H9 (cell line): ENCODE results near the gene NCAPG. TPM values are rescaled to one million over a fixed set of nuclear protein-coding genes. Genes with fewer than 3 reads are reported as not detected.

Source experiments
- DNase-seq: peaks from one replicate; pipeline ENCODE4 v3.0.0-alpha.2; 2017
- H2AFZ ChIP-seq: one replicate; pipeline ENCODE4 v1.6.1; 2013; ENCODE audit warnings: mild to moderate bottlenecking, low read length, control low read depth, moderate library complexity
- H2AK5ac ChIP-seq: 2 replicates; pipeline ENCODE4 v1.6.1; 2013; ENCODE audit warnings: low read length, control low read depth, mixed read lengths; ENCODE audit not compliant: insufficient read length
- H2BK120ac ChIP-seq: one replicate; pipeline ENCODE4 v1.6.1; 2013; ENCODE audit warnings: low read depth, mild to moderate bottlenecking, low read length, control low read depth, inconsistent platforms; ENCODE audit not compliant: poor library complexity, severe bottlenecking
- H2BK12ac ChIP-seq: 2 replicates; pipeline ENCODE4 v1.6.1; 2013; ENCODE audit warnings: low read length, control low read depth, mixed read lengths, low read depth; ENCODE audit not compliant: insufficient read length
- H2BK15ac ChIP-seq: 2 replicates; pipeline ENCODE4 v1.6.1; 2013; ENCODE audit warnings: low read depth, low read length, control low read depth
- H2BK20ac ChIP-seq: one replicate; pipeline ENCODE4 v1.6.1; 2013; ENCODE audit warnings: low read depth, mild to moderate bottlenecking, low read length, control low read depth, inconsistent platforms; ENCODE audit not compliant: poor library complexity, severe bottlenecking
- H2BK5ac ChIP-seq: 2 replicates; pipeline ENCODE4 v1.6.1; 2013; ENCODE audit warnings: low read length, control low read depth, mixed read lengths; ENCODE audit not compliant: insufficient read length
- H3K14ac ChIP-seq: 2 replicates; pipeline ENCODE4 v1.6.1; 2013; ENCODE audit warnings: low read length, control low read depth; ENCODE audit not compliant: insufficient read depth
- H3K18ac ChIP-seq: 2 replicates; pipeline ENCODE4 v1.6.1; 2013; ENCODE audit warnings: low read depth, mild to moderate bottlenecking, mixed read lengths, low read length, control low read depth; ENCODE audit not compliant: insufficient read length
- H3K23ac ChIP-seq: 2 replicates; pipeline ENCODE4 v1.6.1; 2013; ENCODE audit warnings: low read length, control low read depth, mixed read lengths, low read depth; ENCODE audit not compliant: insufficient read length
- H3K23me2 ChIP-seq: 2 replicates; pipeline ENCODE4 v1.6.1; 2013; ENCODE audit warnings: low read depth, mild to moderate bottlenecking, mixed read lengths, low read length, control low read depth; ENCODE audit not compliant: insufficient read length, poor library complexity, severe bottlenecking
- H3K27ac ChIP-seq: 2 replicates; pipeline ENCODE4 v1.5.1; 2013; ENCODE audit warnings: low read length, control low read depth, mixed read lengths, low read depth; ENCODE audit not compliant: insufficient read length
- H3K27me3 ChIP-seq: 2 replicates; pipeline ENCODE4 v1.6.1; 2013; ENCODE audit warnings: low read length, control low read depth, inconsistent platforms; ENCODE audit not compliant: insufficient read depth
- H3K4ac ChIP-seq: 2 replicates; pipeline ENCODE4 v1.6.1; 2013; ENCODE audit warnings: low read depth, mild to moderate bottlenecking, control low read depth, inconsistent platforms, low read length, moderate library complexity
- H3K4me1 ChIP-seq: 2 replicates; pipeline ENCODE4 v1.6.1; 2013; ENCODE audit warnings: low read length, control low read depth, inconsistent platforms; ENCODE audit not compliant: insufficient read depth
- H3K4me2 ChIP-seq: 2 replicates; pipeline ENCODE4 v1.6.1; 2013; ENCODE audit warnings: low read length, control low read depth, mixed read lengths; ENCODE audit not compliant: insufficient read length, insufficient read depth
- H3K56ac ChIP-seq: 2 replicates; pipeline ENCODE4 v1.6.1; 2013; ENCODE audit warnings: low read depth, mild to moderate bottlenecking, mixed read lengths, low read length, control low read depth; ENCODE audit not compliant: insufficient read length
- H3K79me1 ChIP-seq: 2 replicates; pipeline ENCODE4 v1.6.1; 2013; ENCODE audit warnings: low read depth, mild to moderate bottlenecking, moderate library complexity, low read length, control low read depth, inconsistent platforms; ENCODE audit not compliant: insufficient read depth, poor library complexity, severe bottlenecking
- H3K79me2 ChIP-seq: 2 replicates; pipeline ENCODE4 v1.6.1; 2013; ENCODE audit warnings: low read length, control low read depth, inconsistent platforms; ENCODE audit not compliant: insufficient read depth
- H3K9ac ChIP-seq: 2 replicates; pipeline ENCODE4 v1.6.1; 2013; ENCODE audit warnings: low read length, control low read depth, mixed read lengths; ENCODE audit not compliant: insufficient read length; ENCODE audit errors: extremely low read depth
- H3K9me3 ChIP-seq: one replicate; pipeline ENCODE4 v1.6.1; 2013; ENCODE audit warnings: low read depth, low read length, inconsistent platforms; ENCODE audit not compliant: control insufficient read depth
- H3T11ph ChIP-seq: one replicate; pipeline ENCODE4 v1.6.1; 2013; ENCODE audit warnings: mild to moderate bottlenecking, low read length, control low read depth, inconsistent platforms
- H4K20me1 ChIP-seq: one replicate; pipeline ENCODE4 v1.6.1; 2013; ENCODE audit not compliant: control insufficient read depth, insufficient read length, insufficient read depth
- H4K5ac ChIP-seq: 2 replicates; pipeline ENCODE4 v1.6.1; 2013; ENCODE audit warnings: low read depth, mild to moderate bottlenecking, mixed read lengths, low read length, control low read depth; ENCODE audit not compliant: insufficient read length
- H4K8ac ChIP-seq: replicated peaks from 2 replicates; pipeline ENCODE4 v1.6.1; 2013; ENCODE audit warnings: low read length, control low read depth, mixed read lengths, low read depth; ENCODE audit not compliant: insufficient read length
- H4K91ac ChIP-seq: 2 replicates; pipeline ENCODE4 v1.6.1; 2013; ENCODE audit warnings: low read depth, mild to moderate bottlenecking, moderate library complexity, mixed read lengths, low read length, control low read depth; ENCODE audit not compliant: insufficient read length
- H3K27ac Mint-ChIP-seq, 3 experiments: 2 replicates in 2 of 3; 3 replicates in 1 of 3; pipeline ENCODE4 v1.8.0; 2020 to 2021; ENCODE audit warnings: mixed read lengths in 3 of 3, mild to moderate bottlenecking in 1 of 3, moderate library complexity in 1 of 3
- H3K27me3 Mint-ChIP-seq: 2 replicates; pipeline ENCODE4 v1.8.0; 2021; ENCODE audit warnings: low read depth, mild to moderate bottlenecking, moderate library complexity, mixed read lengths
- H3K36me3 Mint-ChIP-seq, 3 experiments: 2 replicates in 2 of 3; 3 replicates in 1 of 3; pipeline ENCODE4 v1.8.0; 2020 to 2021; ENCODE audit warnings: low read depth in 3 of 3, mixed read lengths in 3 of 3; ENCODE audit not compliant: insufficient read depth in 1 of 3
- H3K4me1 Mint-ChIP-seq, 2 experiments: 2 replicates each; pipeline ENCODE4 v1.8.0; 2020; ENCODE audit warnings: mixed read lengths in 2 of 2
- H3K4me3 Mint-ChIP-seq, 2 experiments: 2 replicates in 1 of 2; 3 replicates in 1 of 2; pipeline ENCODE4 v1.8.0; 2020 to 2021; ENCODE audit warnings: mild to moderate bottlenecking in 2 of 2, mixed read lengths in 2 of 2, moderate library complexity in 1 of 2
- H3K9me3 Mint-ChIP-seq, 2 experiments: 2 replicates in 1 of 2; 3 replicates in 1 of 2; pipeline ENCODE4 v1.8.0; 2020; ENCODE audit warnings: mild to moderate bottlenecking in 2 of 2, mixed read lengths in 2 of 2, moderate library complexity in 1 of 2
- CTCF ChIP-seq: fragments of 200-600 bp; sonication (generic); conservative IDR thresholded peaks from 3 replicates; pipeline ENCODE4 v1.8.0; 2021; ENCODE audit warnings: antibody characterized with exemption, mild to moderate bottlenecking
- WGBS: extraction: QIAGEN DNeasy Blood & Tissue Kit; methylation state at CpG from one replicate; pipeline ENCODE4 v1.1.7; 2013; ENCODE audit warnings: missing lambda C conversion rate, low lambda C conversion rate, mixed read lengths; ENCODE audit not compliant: insufficient read length; ENCODE audit errors: extremely low coverage; 5-methylcytosine and 5-hydroxymethylcytosine counted together
- total RNA-seq: library from RNA; stranded (reverse); gene quantifications from 2 replicates; pipeline ENCODE4 v1.2.1, GENCODE V29; 2021

Gene NCAPG
- total RNA-seq, 1 experiment from 2014 or later: 48.8 TPM

- H3K4me1 Mint-ChIP-seq: peaks cover 7 to 10% of the 10 kb centered on the region in 2 experiments
- H3K18ac ChIP-seq: no peak overlapping the region
- H3K27ac Mint-ChIP-seq: no peak overlapping the region
Measured at GRCh38 chr4:17894421-17894820, 83.6 kb downstream of the NCAPG start.

More at GRCh38 chr4:17894421-17894820, 83.6 kb downstream of the NCAPG start:
- Histone ChIP-seq H4K20me1 (no peaks in the 10 kb centered on the region), H3K23me2 (no peaks in the 10 kb centered on the region), H3K56ac (no peak overlapping the region), H3K4me2 (no peak overlapping the region), H3K14ac (no peak overlapping the region), H3K27ac (no peak overlapping the region), H4K8ac (no peak overlapping the region), H3K79me1 (no peaks in the 10 kb centered on the region), H3K23ac (no peak overlapping the region), H4K91ac (no peak overlapping the region), H3T11ph (no peak overlapping the region), H2BK120ac (no peak overlapping the region), H2AFZ (no peak overlapping the region), H3K79me2 (no peaks in the 10 kb centered on the region), H3K4ac (no peak overlapping the region), H2BK12ac (no peak overlapping the region), H2AK5ac (no peak overlapping the region), H2BK15ac (no peak overlapping the region), H3K4me1 (no peaks in the 10 kb centered on the region), H2BK5ac (no peak overlapping the region), H2BK20ac (no peak overlapping the region), H3K9me3 (no peaks in the 10 kb centered on the region), H4K5ac (no peak overlapping the region), H3K9ac (no peak overlapping the region), H3K27me3 (no peaks in the 10 kb centered on the region)
- whole genome bisulfite sequencing: no CpG with 5 or more reads among the region's 3 CpGs
- no peaks in the 10 kb centered on the region for H3K27me3 Mint-ChIP-seq
- no peaks in the 10 kb centered on the region for H3K9me3 Mint-ChIP-seq
- DNase-seq: no peak
- no peak overlapping the region for H3K4me3 Mint-ChIP-seq
- H3K36me3 Mint-ChIP-seq: no peaks in the 10 kb centered on the region
- no peak for TF ChIP-seq CTCF

Other genes starting within 250 kb of the NCAPG start
- gene LAP3, start 233.8 kb upstream of the NCAPG start, total RNA-seq: 48.1 and 53.2 TPM in 2 replicates
- gene MED28, start 196.3 kb upstream of the NCAPG start, total RNA-seq: 90.4 and 93.3 TPM in 2 replicates
- 0.07 and 0.09 TPM in 2 replicates for gene FAM184B, start 29.4 kb upstream of the NCAPG start, total RNA-seq
- 46.2 and 51.1 TPM in 2 replicates for gene DCAF16, start 222 bp upstream of the NCAPG start, total RNA-seq
- 11.6 and 15.5 TPM in 2 replicates for gene LCORL, start 210.8 kb downstream of the NCAPG start, total RNA-seq